Esophagus muscularis mucosa (tissue), 3 donors: ENCODE data around the gene CENPX.

ENCODE experiments used
- CTCF ChIP-seq, 3 experiments: fragments of 200-600 bp in 2 of 3; fragments of 450-650 bp in 1 of 3; sonication (generic) in 2 of 3; IDR thresholded peaks; one replicate each; pipeline ENCODE4 v1.5.1; 2017 to 2019; ENCODE audit warnings: antibody characterized with exemption in 3 of 3, mild to moderate bottlenecking in 2 of 3, moderate library complexity in 1 of 3
- POLR2A ChIP-seq: fragments of 450-650 bp; IDR thresholded peaks from one replicate; pipeline ENCODE4 v1.6.1; 2017; ENCODE audit warnings: antibody characterized with exemption, moderate library complexity, mild to moderate bottlenecking, low read depth

GRCh38 chr17:82061047-82061925 lies 38.6 kb upstream of the CENPX start:
- TF ChIP-seq POLR2A: no peak
- no peak for TF ChIP-seq CTCF (IDR thresholded peaks at IDR 0.05)
